ENCODE data around the gene GDF2.

Gene GDF2

DNA sequence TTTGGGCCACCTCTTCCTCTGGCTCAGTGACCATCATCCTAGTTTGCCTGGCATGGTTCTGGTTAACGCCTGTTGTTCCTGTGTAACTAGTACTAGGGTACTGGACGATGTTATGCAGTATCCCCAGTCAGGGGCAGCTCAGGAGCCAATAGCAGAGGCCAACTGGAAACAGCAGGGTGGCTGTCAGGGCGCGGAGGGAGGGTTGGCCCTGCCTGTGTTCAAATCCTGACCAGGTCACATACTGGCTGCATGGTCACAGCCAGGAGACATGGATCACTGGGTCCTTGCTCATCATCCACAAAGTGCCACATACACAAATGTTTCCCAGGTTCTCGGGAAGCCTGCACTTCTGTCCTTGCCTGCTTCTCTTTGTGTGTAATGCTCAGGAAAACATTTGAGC lies 13.7 kb downstream of the GDF2 start:
- no peak for DNase-seq

DNA sequence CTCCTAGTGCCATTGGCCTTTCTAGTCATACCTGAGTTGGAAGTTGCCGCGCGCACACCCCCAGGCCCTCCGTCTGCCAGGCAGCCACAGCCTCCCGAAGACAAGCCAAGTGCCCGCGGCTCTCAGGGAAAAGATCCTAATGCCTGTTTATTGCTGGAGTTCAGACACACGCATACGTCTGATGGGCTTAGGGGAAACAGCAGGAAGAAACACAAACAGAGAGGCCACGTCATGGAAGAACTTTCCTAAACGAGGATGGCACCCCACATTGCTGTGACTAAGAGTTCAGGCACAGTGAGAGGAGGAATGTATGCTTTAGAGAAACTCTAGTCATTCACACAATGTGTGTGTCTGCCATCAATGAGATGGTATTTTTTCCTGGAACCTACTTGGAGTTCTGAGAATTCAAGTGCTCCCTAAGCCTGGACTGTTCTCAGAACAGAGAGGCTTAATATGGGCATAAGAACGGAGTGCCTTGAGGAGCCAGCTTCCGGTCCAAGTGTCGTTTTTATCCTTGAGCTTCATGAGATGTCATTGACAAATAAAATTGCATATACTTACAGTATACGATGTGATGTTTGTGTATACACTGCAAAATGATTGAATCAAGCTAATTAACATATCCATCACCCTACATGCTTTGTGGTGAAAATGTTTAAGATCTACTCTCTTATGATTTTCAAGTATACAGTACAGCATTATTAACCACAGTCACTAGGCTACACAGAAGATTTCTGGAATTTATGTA lies 14.3 kb downstream of the GDF2 start:
- no peak for DNase-seq

DNA sequence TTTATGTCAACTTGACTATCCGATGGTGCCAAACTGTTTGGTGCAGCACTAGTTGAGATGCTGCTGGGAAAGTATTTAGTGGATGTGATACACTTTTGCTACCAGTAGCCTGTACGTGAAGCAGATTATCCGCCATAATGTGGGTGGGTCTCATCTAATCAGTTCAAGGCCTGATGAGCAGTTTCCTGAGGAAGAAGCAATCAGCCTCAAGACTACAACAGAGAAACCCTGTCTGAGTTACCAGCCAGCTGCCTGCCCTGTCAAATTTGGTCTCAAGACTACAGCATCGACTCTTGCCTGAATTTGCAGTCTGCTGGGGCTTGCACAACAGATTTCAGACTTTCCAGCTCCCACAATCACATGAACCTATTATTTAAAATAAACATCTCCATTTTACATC lies 15.1 kb downstream of the GDF2 start:
- DNase-seq, result no peak

DNA sequence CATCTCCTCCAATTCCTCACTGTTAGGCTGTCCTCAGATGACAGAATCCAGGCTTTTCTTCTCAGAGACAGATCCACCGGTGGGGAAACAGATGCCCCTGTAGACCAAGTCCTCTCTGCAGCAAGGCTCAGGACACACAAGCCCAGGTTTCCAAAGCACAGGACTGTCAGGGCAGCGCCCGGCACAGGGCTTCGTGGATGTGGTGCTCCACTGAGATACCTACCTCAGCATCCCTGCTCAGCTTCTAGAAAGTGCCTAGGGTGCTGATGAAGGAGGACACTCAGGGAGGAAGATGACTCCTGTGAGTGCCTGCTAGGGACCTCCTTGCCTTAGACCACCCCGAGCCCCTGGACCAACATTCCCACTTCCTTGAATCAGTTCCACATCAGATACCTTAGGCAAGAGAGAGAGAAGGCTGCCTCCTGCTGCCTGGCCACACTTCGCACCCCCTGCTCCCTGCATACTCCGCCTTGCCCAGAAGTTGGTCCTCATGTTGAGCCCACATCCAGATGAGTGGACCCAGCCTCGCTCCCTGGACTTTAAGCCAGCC lies 17.0 kb downstream of the GDF2 start:
- no peak for DNase-seq

DNA sequence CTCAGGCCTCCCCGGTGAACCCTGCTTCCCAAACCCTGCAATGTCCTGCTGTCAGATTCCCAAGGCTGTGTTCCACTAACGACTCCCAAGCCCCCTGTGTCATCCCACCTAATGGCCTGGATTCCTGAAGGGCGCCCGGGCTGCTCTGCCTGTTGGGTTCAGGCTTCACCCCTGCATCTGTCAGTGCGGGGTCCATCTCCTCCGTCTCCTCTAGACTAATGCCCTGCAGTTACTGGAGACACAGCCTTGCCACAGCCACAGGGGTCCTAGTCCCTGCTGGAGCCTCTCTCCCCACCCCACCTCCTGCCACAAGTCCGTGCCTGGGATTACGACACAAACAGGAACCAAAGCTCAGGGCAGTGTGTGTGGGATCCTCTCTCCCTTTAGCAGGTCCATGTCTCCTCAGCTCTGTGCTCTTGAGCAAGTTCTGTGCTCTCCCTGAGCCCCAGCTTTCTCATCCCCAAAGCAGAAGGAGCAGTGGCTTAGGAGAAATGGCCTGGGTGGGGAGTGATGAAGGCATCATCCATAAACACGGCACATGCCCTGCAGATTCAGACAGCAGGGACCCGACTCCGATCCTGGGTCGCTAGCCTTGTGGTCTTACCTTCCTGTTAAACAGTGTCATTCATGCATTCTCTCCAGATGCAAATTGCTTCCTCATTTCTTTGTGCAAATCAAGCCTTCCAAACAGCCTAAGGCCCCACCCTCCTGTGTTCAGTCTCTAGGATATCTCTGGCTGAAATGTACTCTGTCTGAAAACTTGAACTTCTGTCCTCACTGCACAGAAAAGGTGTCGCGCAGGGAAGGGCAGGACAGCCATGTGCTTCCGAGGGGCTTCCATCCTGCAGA lies 17.7 kb downstream of the GDF2 start:
- DNase-seq, result no peak

DNA sequence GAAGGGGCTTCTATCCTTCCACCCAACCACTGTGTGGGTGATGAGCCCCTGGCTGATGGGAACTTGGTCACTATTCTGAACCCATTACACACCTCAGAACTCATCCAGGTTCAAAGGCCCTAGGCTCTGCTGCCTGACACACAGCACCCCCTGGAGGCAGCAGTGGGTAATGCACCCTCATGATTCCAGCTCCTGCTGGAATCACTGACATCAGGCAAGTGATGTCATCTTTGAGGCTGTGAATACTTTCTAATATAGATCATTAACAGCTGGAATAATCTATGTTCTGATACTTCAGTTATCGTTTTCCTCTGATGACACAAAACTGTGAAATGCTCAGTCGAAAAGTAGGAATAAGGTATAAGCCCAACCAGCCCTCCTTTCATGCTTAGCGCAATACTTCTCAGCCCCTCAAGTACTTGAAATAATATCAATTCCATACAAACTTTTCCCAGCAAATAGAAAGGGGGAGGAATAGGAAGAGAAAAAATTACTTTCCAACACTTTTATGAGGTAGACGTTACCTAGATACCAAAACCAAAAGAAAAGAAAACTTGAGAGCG lies 18.4 kb downstream of the GDF2 start:
- DNase-seq, result peak; percentile 76

DNA sequence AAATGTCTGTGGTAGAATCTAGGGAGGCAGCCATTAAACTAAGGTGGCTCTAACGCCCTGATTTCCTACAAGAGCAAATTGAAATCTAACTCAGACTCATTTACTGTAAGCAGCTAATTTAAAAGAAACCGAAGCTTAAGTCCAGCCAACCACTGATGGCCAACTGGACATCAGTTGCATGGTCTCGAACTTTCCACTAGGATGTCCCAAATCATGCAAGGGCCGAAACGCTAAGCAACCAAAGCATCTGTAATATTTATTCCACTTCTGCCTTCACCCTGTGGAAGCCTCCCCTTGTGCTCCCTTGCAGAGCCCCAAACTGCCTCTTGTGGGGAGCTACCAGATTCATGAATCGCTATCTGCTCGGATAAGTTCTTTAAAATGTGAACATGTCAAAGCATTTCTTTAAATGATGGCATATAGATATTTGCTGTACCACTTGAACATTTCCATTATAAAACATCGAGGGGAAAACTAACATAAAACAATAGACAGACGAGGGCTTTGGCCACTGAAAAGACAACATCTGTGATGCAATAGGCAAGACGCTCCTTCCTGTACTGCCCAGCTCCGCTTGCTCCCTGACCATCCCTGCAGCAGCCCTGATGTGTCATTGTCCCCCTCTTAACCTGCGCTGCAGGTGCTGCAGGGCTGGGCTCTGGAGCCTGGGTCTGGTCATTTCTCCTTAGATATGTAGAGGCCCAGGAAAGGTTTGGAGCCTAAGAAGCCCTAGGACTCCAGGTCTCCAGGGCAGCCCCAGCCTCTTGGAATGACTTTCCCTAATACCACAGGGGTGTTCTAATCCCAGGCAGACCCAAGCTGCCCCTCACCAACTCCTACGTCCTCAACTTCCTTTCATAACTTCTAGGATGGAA lies 23.0 kb downstream of the GDF2 start:
- DNase-seq, result no peak

DNA sequence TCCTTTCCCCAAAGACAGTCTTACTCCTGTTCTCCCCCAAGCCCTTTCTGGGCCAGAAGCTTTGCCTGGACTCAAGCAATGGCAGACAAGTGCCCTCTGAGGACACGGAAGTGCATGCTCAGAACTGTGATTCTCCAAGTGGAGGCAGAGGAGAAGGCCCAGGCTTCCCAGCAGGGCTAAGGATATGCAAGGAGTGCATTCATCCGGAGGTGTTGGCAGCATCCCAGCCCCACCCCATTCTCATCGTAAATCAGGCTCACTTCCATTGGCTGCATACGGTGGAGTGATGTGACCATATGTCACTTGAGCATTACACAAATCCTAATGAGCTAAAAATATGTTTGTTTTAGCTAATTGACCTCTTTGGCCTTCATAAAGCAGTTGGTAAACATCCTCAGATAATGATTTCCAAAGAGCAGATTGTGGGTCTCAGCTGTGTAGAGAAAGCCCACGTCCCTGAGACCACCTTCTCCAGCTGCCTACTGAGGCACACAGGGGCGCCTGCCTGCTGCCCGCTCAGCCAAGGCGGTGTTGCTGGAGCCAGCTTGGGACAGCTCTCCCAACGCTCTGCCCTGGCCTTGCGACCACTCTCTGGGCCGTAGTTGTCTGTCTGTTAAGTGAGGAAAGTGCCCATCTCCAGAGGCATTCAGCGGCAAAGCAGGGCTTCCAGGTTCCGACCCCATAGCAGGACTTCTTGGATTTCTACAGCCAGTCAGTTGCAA lies 24.5 kb downstream of the GDF2 start:
- no peak for DNase-seq

DNA sequence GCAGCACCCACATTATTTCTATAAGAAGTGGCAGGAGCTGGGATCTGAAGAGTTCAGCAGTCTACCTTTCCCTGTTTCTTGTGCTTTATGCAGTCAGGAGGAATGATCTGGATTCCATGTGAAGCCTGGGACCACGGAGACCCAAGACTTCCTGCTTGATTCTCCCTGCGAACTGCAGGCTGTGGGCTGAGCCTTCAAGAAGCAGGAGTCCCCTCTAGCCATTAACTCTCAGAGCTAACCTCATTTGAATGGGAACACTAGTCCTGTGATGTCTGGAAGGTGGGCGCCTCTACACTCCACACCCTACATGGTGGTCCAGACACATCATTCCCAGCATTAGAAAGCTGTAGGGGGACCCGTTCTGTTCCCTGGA lies 25.0 kb downstream of the GDF2 start:
- DNase-seq, result no peak

DNA sequence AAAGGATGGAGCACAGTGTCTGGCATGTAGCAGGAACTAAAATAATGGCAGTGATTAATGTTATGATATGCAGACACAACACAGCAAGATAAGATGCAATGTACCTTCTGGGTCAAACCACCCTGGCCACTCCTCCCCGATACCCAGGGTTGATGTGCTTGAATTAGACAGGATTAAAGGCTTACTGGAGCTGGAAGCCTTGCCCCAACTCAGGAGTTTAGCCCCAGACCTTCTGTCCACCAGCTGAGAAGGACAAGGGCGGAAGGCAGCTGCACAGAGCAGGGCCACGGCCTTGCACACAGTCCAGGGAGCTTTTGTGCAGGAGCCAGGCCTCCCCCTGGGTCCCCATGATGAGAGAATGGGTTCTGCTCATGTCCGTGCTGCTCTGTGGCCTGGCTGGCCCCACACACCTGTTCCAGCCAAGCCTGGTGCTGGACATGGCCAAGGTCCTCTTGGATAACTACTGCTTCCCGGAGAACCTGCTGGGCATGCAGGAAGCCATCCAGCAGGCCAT lies 25.9 kb downstream of the GDF2 start, which contains the start of gene RBP3:
RBP3 (plus strand) TSS at position 226 of the 514 bp plus-strand sequence; CDS start at position 348, 122 bp downstream.
- no peak for DNase-seq

DNA sequence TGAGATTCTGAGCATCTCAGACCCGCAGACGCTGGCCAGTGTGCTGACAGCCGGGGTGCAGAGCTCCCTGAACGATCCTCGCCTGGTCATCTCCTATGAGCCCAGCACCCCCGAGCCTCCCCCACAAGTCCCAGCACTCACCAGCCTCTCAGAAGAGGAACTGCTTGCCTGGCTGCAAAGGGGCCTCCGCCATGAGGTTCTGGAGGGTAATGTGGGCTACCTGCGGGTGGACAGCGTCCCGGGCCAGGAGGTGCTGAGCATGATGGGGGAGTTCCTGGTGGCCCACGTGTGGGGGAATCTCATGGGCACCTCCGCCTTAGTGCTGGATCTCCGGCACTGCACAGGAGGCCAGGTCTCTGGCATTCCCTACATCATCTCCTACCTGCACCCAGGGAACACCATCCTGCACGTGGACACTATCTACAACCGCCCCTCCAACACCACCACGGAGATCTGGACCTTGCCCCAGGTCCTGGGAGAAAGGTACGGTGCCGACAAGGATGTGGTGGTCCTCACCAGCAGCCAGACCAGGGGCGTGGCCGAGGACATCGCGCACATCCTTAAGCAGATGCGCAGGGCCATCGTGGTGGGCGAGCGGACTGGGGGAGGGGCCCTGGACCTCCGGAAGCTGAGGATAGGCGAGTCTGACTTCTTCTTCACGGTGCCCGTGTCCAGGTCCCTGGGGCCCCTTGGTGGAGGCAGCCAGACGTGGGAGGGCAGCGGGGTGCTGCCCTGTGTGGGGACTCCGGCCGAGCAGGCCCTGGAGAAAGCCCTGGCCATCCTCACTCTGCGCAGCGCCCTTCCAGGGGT lies 26.6 kb downstream of the GDF2 start:
- DNase-seq, result no peak

DNA sequence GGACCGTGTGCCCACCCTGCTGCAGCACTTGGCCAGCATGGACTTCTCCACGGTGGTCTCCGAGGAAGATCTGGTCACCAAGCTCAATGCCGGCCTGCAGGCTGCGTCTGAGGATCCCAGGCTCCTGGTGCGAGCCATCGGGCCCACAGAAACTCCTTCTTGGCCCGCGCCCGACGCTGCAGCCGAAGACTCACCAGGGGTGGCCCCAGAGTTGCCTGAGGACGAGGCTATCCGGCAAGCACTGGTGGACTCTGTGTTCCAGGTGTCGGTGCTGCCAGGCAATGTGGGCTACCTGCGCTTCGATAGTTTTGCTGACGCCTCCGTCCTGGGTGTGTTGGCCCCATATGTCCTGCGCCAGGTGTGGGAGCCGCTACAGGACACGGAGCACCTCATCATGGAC lies 27.3 kb downstream of the GDF2 start:
- DNase-seq, result no peak

DNA sequence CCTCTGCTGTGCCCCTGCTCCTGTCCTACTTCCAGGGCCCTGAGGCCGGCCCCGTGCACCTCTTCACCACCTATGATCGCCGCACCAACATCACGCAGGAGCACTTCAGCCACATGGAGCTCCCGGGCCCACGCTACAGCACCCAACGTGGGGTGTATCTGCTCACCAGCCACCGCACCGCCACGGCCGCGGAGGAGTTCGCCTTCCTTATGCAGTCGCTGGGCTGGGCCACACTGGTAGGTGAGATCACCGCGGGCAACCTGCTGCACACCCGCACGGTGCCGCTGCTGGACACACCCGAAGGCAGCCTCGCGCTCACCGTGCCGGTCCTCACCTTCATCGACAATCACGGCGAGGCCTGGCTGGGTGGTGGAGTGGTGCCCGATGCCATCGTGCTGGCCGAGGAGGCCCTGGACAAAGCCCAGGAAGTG lies 27.7 kb downstream of the GDF2 start:
- no peak for DNase-seq

DNA sequence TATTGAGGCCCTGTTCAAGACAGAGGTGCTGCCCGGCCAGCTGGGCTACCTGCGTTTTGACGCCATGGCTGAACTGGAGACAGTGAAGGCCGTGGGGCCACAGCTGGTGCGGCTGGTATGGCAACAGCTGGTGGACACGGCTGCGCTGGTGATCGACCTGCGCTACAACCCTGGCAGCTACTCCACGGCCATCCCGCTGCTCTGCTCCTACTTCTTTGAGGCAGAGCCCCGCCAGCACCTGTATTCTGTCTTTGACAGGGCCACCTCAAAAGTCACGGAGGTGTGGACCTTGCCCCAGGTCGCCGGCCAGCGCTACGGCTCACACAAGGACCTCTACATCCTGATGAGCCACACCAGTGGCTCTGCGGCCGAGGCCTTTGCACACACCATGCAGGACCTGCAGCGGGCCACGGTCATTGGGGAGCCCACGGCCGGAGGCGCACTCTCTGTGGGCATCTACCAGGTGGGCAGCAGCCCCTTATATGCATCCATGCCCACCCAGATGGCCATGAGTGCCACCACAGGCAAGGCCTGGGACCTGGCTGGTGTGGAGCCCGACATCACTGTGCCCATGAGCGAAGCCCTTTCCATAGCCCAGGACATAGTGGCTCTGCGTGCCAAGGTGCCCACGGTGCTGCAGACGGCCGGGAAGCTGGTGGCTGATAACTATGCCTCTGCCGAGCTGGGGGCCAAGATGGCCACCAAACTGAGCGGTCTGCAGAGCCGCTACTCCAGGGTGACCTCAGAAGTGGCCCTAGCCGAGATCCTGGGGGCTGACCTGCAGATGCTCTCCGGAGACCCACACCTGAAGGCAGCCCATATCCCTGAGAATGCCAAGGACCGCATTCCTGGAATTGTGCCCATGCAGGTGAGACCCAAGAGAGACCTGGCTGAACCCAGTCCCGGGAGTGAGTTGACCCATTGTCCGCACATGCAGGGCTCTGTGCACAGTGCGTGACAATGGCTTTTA lies 28.7 kb downstream of the GDF2 start:
- no peak for DNase-seq

DNA sequence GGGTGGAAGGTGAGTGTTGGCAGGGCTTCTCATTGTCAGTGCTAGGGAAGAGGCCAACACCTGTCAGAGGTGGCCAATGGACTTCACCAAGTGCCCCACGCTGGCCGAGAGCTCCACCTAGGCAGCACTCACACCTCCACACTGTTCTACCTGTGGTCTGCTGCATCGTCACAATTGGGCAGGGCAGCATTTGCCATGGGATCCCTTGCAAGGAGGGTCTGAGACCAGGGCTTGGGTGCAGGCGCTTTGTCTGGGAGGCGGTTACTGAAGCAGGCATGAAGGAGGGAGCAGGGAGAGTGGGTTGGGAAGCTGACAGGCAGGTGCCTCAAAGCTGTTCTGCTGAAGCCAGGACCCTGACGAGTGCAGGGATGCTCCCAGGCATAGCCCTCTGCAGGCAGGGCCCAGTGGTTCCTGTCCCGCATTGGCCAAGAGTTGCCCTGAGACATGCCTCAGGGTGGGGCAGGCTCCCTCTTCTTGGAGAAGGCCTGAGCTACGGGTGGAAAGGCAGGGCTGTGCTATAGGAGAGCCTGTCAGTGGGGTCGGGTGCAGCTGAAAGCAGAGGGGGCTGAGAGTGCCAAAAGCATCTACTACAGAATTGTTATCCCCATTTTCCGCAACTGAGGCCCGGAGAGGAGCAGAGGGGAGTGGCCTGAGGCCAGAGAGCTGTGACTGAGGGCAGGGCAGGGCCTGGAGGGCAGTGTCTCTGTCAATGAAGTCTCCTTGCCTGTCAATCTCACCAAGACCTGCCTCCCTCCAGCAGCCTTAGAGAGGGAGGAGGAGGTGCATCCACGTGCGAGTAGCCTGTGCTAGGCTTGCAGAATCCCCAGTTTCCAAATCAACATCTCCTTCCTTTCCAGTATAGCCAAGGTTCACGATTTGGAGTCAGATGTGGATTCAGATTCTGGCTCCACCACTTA lies 29.9 kb downstream of the GDF2 start:
- no peak for DNase-seq

DNA sequence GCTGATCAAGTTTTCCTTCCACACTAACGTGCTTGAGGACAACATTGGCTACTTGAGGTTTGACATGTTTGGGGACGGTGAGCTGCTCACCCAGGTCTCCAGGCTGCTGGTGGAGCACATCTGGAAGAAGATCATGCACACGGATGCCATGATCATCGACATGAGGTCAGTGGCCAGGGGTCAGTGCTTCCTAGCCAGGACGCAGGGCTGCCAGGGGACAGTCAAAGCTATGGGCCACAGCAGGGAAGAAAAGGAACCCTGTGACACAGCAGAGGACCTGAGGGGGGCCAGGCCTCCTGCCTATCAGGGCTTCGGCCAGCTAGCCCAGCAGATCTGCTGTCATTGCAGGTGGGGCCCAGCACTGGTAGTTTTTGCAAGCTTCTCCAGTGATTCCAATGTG lies 31.1 kb downstream of the GDF2 start:
- DNase-seq, result no peak

DNA sequence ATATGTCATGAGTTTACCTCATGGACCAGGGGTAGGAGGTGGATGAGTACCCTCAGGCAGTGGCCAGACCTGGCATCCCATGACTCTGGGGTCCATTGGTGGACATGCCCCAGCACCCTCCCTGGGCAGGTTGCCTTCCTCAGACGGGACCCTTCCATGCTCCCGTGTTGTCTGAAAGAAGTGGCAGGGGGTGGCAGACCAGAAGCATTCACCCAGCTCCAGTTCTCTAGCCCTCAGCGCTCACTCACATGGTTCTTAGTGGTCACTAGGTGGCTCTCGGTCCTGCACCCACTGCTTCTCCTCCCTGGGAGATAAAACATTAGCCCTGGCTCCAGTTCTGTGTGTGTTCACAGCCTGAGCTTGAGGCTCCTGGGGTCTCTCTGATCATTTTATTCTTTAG lies 31.9 kb downstream of the GDF2 start:
- DNase-seq, result no peak

DNA sequence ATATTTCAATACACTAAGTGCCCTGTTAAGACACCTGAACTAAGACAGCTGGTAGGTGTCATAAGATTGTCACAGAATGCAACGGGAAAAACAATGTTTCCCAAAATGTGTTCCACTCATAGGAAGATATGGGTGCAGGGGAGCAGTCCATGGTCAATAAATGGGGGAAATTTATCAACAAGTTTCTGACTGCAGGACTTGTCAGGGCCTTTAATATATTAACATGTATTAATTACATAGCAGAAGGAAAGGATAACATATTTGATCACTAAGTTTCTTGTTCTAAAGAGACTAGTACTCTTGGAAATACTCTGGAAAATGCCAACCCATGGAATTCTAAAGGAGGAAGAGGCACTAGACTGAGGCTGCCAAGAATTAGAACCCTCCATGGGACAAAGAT lies 32.6 kb downstream of the GDF2 start:
- DNase-seq, result no peak

Data from CD4-positive, alpha-beta T cell treated with Interleukin-6 for 4 hours (primary cell).